OCI-LY1 (cell line): ENCODE data around the gene RBM7.

Experiments
- H2AFZ ChIP-seq: fragments of 200-600 bp; sonication (generic), shearing (Covaris generic); 2 replicates; pipeline ENCODE4 v1.6.0; 2014; ENCODE audit warnings: antibody characterized with exemption, mild to moderate bottlenecking, low read length
- H3F3A ChIP-seq: fragments of 200-600 bp; sonication (generic), shearing (Covaris generic); 2 replicates; pipeline ENCODE4 v1.6.0; 2014; ENCODE audit warnings: mild to moderate bottlenecking, antibody characterized with exemption, low read length, moderate library complexity; ENCODE audit not compliant: insufficient read depth
- H3K27ac ChIP-seq: fragments of 200-600 bp; sonication (generic); 2 replicates; pipeline ENCODE4 v1.5.1; 2014; ENCODE audit warnings: low read length, mixed run types, mild to moderate bottlenecking, low read depth; ENCODE audit not compliant: poor library complexity, severe bottlenecking
- H3K27me3 ChIP-seq: fragments of 200-600 bp; sonication (generic); 2 replicates; pipeline ENCODE4 v1.6.0; 2014; ENCODE audit warnings: antibody characterized with exemption, mild to moderate bottlenecking, low read length, moderate library complexity; ENCODE audit not compliant: insufficient read depth
- H3K36me3 ChIP-seq: fragments of 200-600 bp; sonication (generic); 2 replicates; pipeline ENCODE4 v1.6.1; 2014; ENCODE audit warnings: mild to moderate bottlenecking, antibody characterized with exemption, low read length, moderate library complexity, mixed read lengths; ENCODE audit not compliant: insufficient read depth
- H3K4me1 ChIP-seq: fragments of 200-600 bp; sonication (generic); 2 replicates; pipeline ENCODE4 v1.5.1; 2014; ENCODE audit warnings: mild to moderate bottlenecking, low read length, moderate library complexity; ENCODE audit not compliant: insufficient read depth, severe bottlenecking
- H3K4me2 ChIP-seq: fragments of 200-600 bp; sonication (generic), shearing (Covaris generic); 2 replicates; pipeline ENCODE4 v1.6.1; 2014; ENCODE audit warnings: low read length
- H3K4me3 ChIP-seq: fragments of 200-600 bp; sonication (generic); 2 replicates; pipeline ENCODE4 v1.5.1; 2014; ENCODE audit warnings: low read length, low read depth, mild to moderate bottlenecking, mixed read lengths; ENCODE audit not compliant: poor library complexity, severe bottlenecking
- H3K79me2 ChIP-seq: fragments of 200-600 bp; shearing (Covaris generic); 2 replicates; pipeline ENCODE4 v1.6.1; 2016; ENCODE audit warnings: mixed run types, low read length, mixed read lengths; ENCODE audit not compliant: insufficient read depth
- H3K9ac ChIP-seq: fragments of 200-600 bp; sonication (generic), shearing (Covaris generic); 2 replicates; pipeline ENCODE4 v1.6.1; 2014; ENCODE audit warnings: mild to moderate bottlenecking, low read length, mixed read lengths
- H3K9me2 ChIP-seq: fragments of 200-600 bp; sonication (generic), shearing (Covaris generic); 2 replicates; pipeline ENCODE4 v1.6.1; 2014; ENCODE audit warnings: low read depth, mild to moderate bottlenecking, low read length, mixed read lengths
- H3K9me3 ChIP-seq: fragments of 200-600 bp; shearing (Covaris generic); 2 replicates; pipeline ENCODE4 v1.6.1; 2014; ENCODE audit warnings: low read length, mixed read lengths
- H4K20me1 ChIP-seq: fragments of 200-600 bp; sonication (generic), shearing (Covaris generic); 2 replicates; pipeline ENCODE4 v1.6.0; 2016; ENCODE audit warnings: mild to moderate bottlenecking, low read length; ENCODE audit not compliant: insufficient read depth
- CTCF ChIP-seq: fragments of 200-600 bp; sonication (generic), shearing (Covaris generic); IDR thresholded peaks from 2 replicates; pipeline ENCODE4 v1.5.1; 2017; ENCODE audit warnings: mild to moderate bottlenecking, antibody characterized with exemption, low read length, moderate library complexity, mixed read lengths
- EZH2 ChIP-seq: fragments of 200-600 bp; sonication (generic), shearing (Covaris generic); IDR thresholded peaks from 2 replicates; pipeline ENCODE4 v1.8.0; 2017; ENCODE audit warnings: borderline replicate concordance, mixed run types, mild to moderate bottlenecking, antibody characterized with exemption, low read length, moderate library complexity, mixed read lengths

RBM7 gene

GRCh38 chr11:114401311-114401710 is 845 bp downstream of the RBM7 start:
- peak overlapping the region; percentile 93 for H3K4me3 ChIP-seq
- H3K27ac ChIP-seq, result peak overlapping the region; percentile 59
- H3K4me1 ChIP-seq, result peaks cover 21% of the 10 kb centered on the region
- H3K27me3 ChIP-seq, result no peaks in the 10 kb centered on the region
- TF ChIP-seq CTCF (no peak), EZH2 (no peak)
- no peaks in the 10 kb centered on the region for H4K20me1 ChIP-seq
- H3F3A ChIP-seq, result no peaks in the 10 kb centered on the region
- peak overlapping the region; percentile 99 for H3K9ac ChIP-seq
- no peak overlapping the region for H2AFZ ChIP-seq
- H3K9me3 ChIP-seq, result no peaks in the 10 kb centered on the region
- no peaks in the 10 kb centered on the region for H3K9me2 ChIP-seq
- peaks cover 33% of the 10 kb centered on the region for H3K36me3 ChIP-seq
- peak overlapping the region; percentile 91 for H3K4me2 ChIP-seq
- peaks cover 35% of the 10 kb centered on the region for H3K79me2 ChIP-seq

DNA sequence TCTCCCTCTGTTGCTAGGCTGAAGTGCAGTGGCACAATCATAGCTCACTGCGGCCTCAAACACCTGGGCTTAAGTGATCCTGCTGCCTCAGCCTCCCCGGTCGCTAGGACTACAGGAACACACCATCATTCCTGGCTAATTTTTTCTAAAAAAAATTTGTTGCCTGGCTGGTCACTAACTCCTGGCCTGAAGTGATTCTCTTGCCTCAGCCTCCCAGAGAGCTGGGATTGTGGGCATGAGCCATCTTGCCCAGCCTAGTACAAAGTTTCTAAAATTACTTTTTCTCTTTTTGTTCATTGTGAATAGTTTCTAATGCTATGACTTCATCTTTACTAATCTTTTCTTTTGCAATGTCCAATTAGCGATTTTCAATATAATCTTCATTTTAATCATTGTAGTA is 12.5 kb downstream of the RBM7 start:
- peaks cover 19% of the 10 kb centered on the region for H3K36me3 ChIP-seq
- H3K27me3 ChIP-seq, result no peaks in the 10 kb centered on the region
- H3F3A ChIP-seq, result no peaks in the 10 kb centered on the region
- H3K9ac ChIP-seq, result no peak overlapping the region
- no peaks in the 10 kb centered on the region for H3K9me3 ChIP-seq
- no peaks in the 10 kb centered on the region for H4K20me1 ChIP-seq
- H3K27ac ChIP-seq, result no peak overlapping the region
- H3K4me1 ChIP-seq, result no peaks in the 10 kb centered on the region
- no peak overlapping the region for H2AFZ ChIP-seq
- TF ChIP-seq EZH2 (no peak), CTCF (no peak)
- no peaks in the 10 kb centered on the region for H3K79me2 ChIP-seq
- H3K4me2 ChIP-seq, result no peak overlapping the region
- H3K9me2 ChIP-seq, result no peaks in the 10 kb centered on the region
- no peak overlapping the region for H3K4me3 ChIP-seq

DNA sequence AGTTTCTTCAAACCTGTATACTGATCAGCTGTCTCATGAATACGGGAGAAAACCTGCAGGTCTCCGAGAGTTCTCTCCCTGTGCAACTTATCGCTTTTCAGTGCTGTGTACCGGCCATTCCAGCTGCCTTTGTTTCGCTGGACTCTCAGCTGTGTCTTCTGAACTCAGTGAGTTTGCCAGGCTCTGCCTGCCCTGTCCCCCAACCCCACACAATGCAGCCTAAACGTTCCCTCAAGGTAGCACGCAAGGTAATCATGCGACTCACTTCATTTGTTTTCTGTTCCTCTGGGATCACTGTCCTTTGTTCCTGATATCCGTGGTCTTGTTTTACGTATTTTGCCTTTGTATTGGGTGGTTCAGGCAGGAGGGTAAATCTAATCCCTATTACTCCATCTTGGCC is 13.5 kb downstream of the RBM7 start:
- Histone ChIP-seq H3K4me1 (no peaks in the 10 kb centered on the region), H3K9me3 (no peaks in the 10 kb centered on the region), H3F3A (no peaks in the 10 kb centered on the region), H3K4me2 (no peak overlapping the region), H3K9ac (no peak overlapping the region), H3K36me3 (peaks cover 10% of the 10 kb centered on the region), H3K27me3 (no peaks in the 10 kb centered on the region), H3K79me2 (no peaks in the 10 kb centered on the region), H2AFZ (no peak overlapping the region), H3K27ac (no peak overlapping the region), H4K20me1 (no peaks in the 10 kb centered on the region), H3K4me3 (no peak overlapping the region), H3K9me2 (no peaks in the 10 kb centered on the region)
- TF ChIP-seq EZH2 (no peak), CTCF (no peak)
